H9 (cell line): ENCODE data around the gene CTIF. TPM values are rescaled to one million over a fixed set of nuclear protein-coding genes. Genes with fewer than 3 reads are reported as not detected.

Experiments
- DNase-seq: peaks from one replicate; pipeline ENCODE4 v3.0.0-alpha.2; 2017
- H2AFZ ChIP-seq: one replicate; pipeline ENCODE4 v1.6.1; 2013; ENCODE audit warnings: mild to moderate bottlenecking, low read length, control low read depth, moderate library complexity
- H2AK5ac ChIP-seq: 2 replicates; pipeline ENCODE4 v1.6.1; 2013; ENCODE audit warnings: low read length, control low read depth, mixed read lengths; ENCODE audit not compliant: insufficient read length
- H2BK120ac ChIP-seq: one replicate; pipeline ENCODE4 v1.6.1; 2013; ENCODE audit warnings: low read depth, mild to moderate bottlenecking, low read length, control low read depth, inconsistent platforms; ENCODE audit not compliant: poor library complexity, severe bottlenecking
- H2BK12ac ChIP-seq: 2 replicates; pipeline ENCODE4 v1.6.1; 2013; ENCODE audit warnings: low read length, control low read depth, mixed read lengths, low read depth; ENCODE audit not compliant: insufficient read length
- H2BK15ac ChIP-seq: 2 replicates; pipeline ENCODE4 v1.6.1; 2013; ENCODE audit warnings: low read depth, low read length, control low read depth
- H2BK20ac ChIP-seq: one replicate; pipeline ENCODE4 v1.6.1; 2013; ENCODE audit warnings: low read depth, mild to moderate bottlenecking, low read length, control low read depth, inconsistent platforms; ENCODE audit not compliant: poor library complexity, severe bottlenecking
- H2BK5ac ChIP-seq: 2 replicates; pipeline ENCODE4 v1.6.1; 2013; ENCODE audit warnings: low read length, control low read depth, mixed read lengths; ENCODE audit not compliant: insufficient read length
- H3K14ac ChIP-seq: 2 replicates; pipeline ENCODE4 v1.6.1; 2013; ENCODE audit warnings: low read length, control low read depth; ENCODE audit not compliant: insufficient read depth
- H3K18ac ChIP-seq: 2 replicates; pipeline ENCODE4 v1.6.1; 2013; ENCODE audit warnings: low read depth, mild to moderate bottlenecking, mixed read lengths, low read length, control low read depth; ENCODE audit not compliant: insufficient read length
- H3K23ac ChIP-seq: 2 replicates; pipeline ENCODE4 v1.6.1; 2013; ENCODE audit warnings: low read length, control low read depth, mixed read lengths, low read depth; ENCODE audit not compliant: insufficient read length
- H3K23me2 ChIP-seq: 2 replicates; pipeline ENCODE4 v1.6.1; 2013; ENCODE audit warnings: low read depth, mild to moderate bottlenecking, mixed read lengths, low read length, control low read depth; ENCODE audit not compliant: insufficient read length, poor library complexity, severe bottlenecking
- H3K27ac ChIP-seq: 2 replicates; pipeline ENCODE4 v1.5.1; 2013; ENCODE audit warnings: low read length, control low read depth, mixed read lengths, low read depth; ENCODE audit not compliant: insufficient read length
- H3K27me3 ChIP-seq: 2 replicates; pipeline ENCODE4 v1.6.1; 2013; ENCODE audit warnings: low read length, control low read depth, inconsistent platforms; ENCODE audit not compliant: insufficient read depth
- H3K4ac ChIP-seq: 2 replicates; pipeline ENCODE4 v1.6.1; 2013; ENCODE audit warnings: low read depth, mild to moderate bottlenecking, control low read depth, inconsistent platforms, low read length, moderate library complexity
- H3K4me1 ChIP-seq: 2 replicates; pipeline ENCODE4 v1.6.1; 2013; ENCODE audit warnings: low read length, control low read depth, inconsistent platforms; ENCODE audit not compliant: insufficient read depth
- H3K4me2 ChIP-seq: 2 replicates; pipeline ENCODE4 v1.6.1; 2013; ENCODE audit warnings: low read length, control low read depth, mixed read lengths; ENCODE audit not compliant: insufficient read length, insufficient read depth
- H3K56ac ChIP-seq: 2 replicates; pipeline ENCODE4 v1.6.1; 2013; ENCODE audit warnings: low read depth, mild to moderate bottlenecking, mixed read lengths, low read length, control low read depth; ENCODE audit not compliant: insufficient read length
- H3K79me1 ChIP-seq: 2 replicates; pipeline ENCODE4 v1.6.1; 2013; ENCODE audit warnings: low read depth, mild to moderate bottlenecking, moderate library complexity, low read length, control low read depth, inconsistent platforms; ENCODE audit not compliant: insufficient read depth, poor library complexity, severe bottlenecking
- H3K79me2 ChIP-seq: 2 replicates; pipeline ENCODE4 v1.6.1; 2013; ENCODE audit warnings: low read length, control low read depth, inconsistent platforms; ENCODE audit not compliant: insufficient read depth
- H3K9ac ChIP-seq: 2 replicates; pipeline ENCODE4 v1.6.1; 2013; ENCODE audit warnings: low read length, control low read depth, mixed read lengths; ENCODE audit not compliant: insufficient read length; ENCODE audit errors: extremely low read depth
- H3K9me3 ChIP-seq: one replicate; pipeline ENCODE4 v1.6.1; 2013; ENCODE audit warnings: low read depth, low read length, inconsistent platforms; ENCODE audit not compliant: control insufficient read depth
- H3T11ph ChIP-seq: one replicate; pipeline ENCODE4 v1.6.1; 2013; ENCODE audit warnings: mild to moderate bottlenecking, low read length, control low read depth, inconsistent platforms
- H4K20me1 ChIP-seq: one replicate; pipeline ENCODE4 v1.6.1; 2013; ENCODE audit not compliant: control insufficient read depth, insufficient read length, insufficient read depth
- H4K5ac ChIP-seq: 2 replicates; pipeline ENCODE4 v1.6.1; 2013; ENCODE audit warnings: low read depth, mild to moderate bottlenecking, mixed read lengths, low read length, control low read depth; ENCODE audit not compliant: insufficient read length
- H4K8ac ChIP-seq: replicated peaks from 2 replicates; pipeline ENCODE4 v1.6.1; 2013; ENCODE audit warnings: low read length, control low read depth, mixed read lengths, low read depth; ENCODE audit not compliant: insufficient read length
- H4K91ac ChIP-seq: 2 replicates; pipeline ENCODE4 v1.6.1; 2013; ENCODE audit warnings: low read depth, mild to moderate bottlenecking, moderate library complexity, mixed read lengths, low read length, control low read depth; ENCODE audit not compliant: insufficient read length
- H3K27ac Mint-ChIP-seq, 3 experiments: 2 replicates in 2 of 3; 3 replicates in 1 of 3; pipeline ENCODE4 v1.8.0; 2020 to 2021; ENCODE audit warnings: mixed read lengths in 3 of 3, mild to moderate bottlenecking in 1 of 3, moderate library complexity in 1 of 3
- H3K27me3 Mint-ChIP-seq: 2 replicates; pipeline ENCODE4 v1.8.0; 2021; ENCODE audit warnings: low read depth, mild to moderate bottlenecking, moderate library complexity, mixed read lengths
- H3K36me3 Mint-ChIP-seq, 3 experiments: 2 replicates in 2 of 3; 3 replicates in 1 of 3; pipeline ENCODE4 v1.8.0; 2020 to 2021; ENCODE audit warnings: low read depth in 3 of 3, mixed read lengths in 3 of 3; ENCODE audit not compliant: insufficient read depth in 1 of 3
- H3K4me1 Mint-ChIP-seq, 2 experiments: 2 replicates each; pipeline ENCODE4 v1.8.0; 2020; ENCODE audit warnings: mixed read lengths in 2 of 2
- H3K4me3 Mint-ChIP-seq, 2 experiments: 2 replicates in 1 of 2; 3 replicates in 1 of 2; pipeline ENCODE4 v1.8.0; 2020 to 2021; ENCODE audit warnings: mild to moderate bottlenecking in 2 of 2, mixed read lengths in 2 of 2, moderate library complexity in 1 of 2
- H3K9me3 Mint-ChIP-seq, 2 experiments: 2 replicates in 1 of 2; 3 replicates in 1 of 2; pipeline ENCODE4 v1.8.0; 2020; ENCODE audit warnings: mild to moderate bottlenecking in 2 of 2, mixed read lengths in 2 of 2, moderate library complexity in 1 of 2
- WGBS: extraction: QIAGEN DNeasy Blood & Tissue Kit; methylation state at CpG from one replicate; pipeline ENCODE4 v1.1.7; 2013; ENCODE audit warnings: missing lambda C conversion rate, low lambda C conversion rate, mixed read lengths; ENCODE audit not compliant: insufficient read length; ENCODE audit errors: extremely low coverage; 5-methylcytosine and 5-hydroxymethylcytosine counted together
- total RNA-seq: library from RNA; stranded (reverse); gene quantifications from 2 replicates; pipeline ENCODE4 v1.2.1, GENCODE V29; 2021
- TF ChIP-seq, protein P1 (sequence below): fragments of 200-600 bp; sonication (generic); conservative IDR thresholded peaks from 3 replicates; pipeline ENCODE4 v1.8.0; 2021; ENCODE audit warnings: antibody characterized with exemption, mild to moderate bottlenecking

The CTIF gene
- total RNA-seq, 1 experiment from 2014 or later = 15.8 TPM

DNA sequence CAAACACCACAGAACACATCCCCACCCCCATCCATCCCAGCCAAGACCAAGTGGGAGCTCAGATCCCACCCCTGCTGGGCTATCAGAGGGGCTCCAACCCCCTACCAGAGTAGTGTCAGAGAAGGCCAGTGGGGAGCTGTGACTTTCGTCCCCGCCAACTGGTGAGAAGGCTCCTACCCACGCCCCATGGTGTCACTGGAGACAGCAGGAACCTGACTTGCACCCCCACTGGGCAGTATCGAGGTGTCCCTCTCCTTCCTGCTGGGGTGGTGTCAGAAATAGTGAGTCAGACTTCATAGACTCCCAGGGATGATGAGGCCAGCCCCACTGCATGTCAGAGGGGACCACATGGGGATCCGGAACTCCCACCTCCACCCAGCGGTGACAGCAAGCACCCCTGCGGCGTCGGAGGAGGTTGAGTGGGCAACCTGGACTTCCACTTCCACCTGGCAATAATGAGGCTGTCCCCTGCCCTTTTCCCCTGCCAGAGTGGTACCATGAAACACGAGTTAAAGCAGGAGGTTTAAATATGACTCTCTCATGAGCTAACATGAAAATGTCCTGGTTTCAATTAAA is 106.7 kb downstream of the CTIF start:
- H3T11ph ChIP-seq = no peak overlapping the region
- TF ChIP-seq, protein P1, sequence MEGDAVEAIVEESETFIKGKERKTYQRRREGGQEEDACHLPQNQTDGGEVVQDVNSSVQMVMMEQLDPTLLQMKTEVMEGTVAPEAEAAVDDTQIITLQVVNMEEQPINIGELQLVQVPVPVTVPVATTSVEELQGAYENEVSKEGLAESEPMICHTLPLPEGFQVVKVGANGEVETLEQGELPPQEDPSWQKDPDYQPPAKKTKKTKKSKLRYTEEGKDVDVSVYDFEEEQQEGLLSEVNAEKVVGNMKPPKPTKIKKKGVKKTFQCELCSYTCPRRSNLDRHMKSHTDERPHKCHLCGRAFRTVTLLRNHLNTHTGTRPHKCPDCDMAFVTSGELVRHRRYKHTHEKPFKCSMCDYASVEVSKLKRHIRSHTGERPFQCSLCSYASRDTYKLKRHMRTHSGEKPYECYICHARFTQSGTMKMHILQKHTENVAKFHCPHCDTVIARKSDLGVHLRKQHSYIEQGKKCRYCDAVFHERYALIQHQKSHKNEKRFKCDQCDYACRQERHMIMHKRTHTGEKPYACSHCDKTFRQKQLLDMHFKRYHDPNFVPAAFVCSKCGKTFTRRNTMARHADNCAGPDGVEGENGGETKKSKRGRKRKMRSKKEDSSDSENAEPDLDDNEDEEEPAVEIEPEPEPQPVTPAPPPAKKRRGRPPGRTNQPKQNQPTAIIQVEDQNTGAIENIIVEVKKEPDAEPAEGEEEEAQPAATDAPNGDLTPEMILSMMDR = no peak
- H3K27ac ChIP-seq = no peak overlapping the region
- H2BK20ac ChIP-seq = no peak overlapping the region
- H2BK15ac ChIP-seq = no peak overlapping the region
- no peak overlapping the region for H4K8ac ChIP-seq
- Mint-ChIP-seq H3K9me3 (peaks cover 0 to 5% of the 10 kb centered on the region in 2 experiments; a peak in 3 of 5 replicates), H3K27me3 (no peaks in the 10 kb centered on the region), H3K27ac (no peak overlapping the region), H3K4me3 (no peak overlapping the region), H3K36me3 (peaks cover 6 to 9% (median 6%) of the 10 kb centered on the region in 3 experiments; a peak in 6 of 7 replicates), H3K4me1 (peaks cover 19 to 30% of the 10 kb centered on the region in 2 experiments)
- no peaks in the 10 kb centered on the region for H3K79me1 ChIP-seq
- no peaks in the 10 kb centered on the region for H3K4me1 ChIP-seq
- H3K9me3 ChIP-seq = no peaks in the 10 kb centered on the region
- no peaks in the 10 kb centered on the region for H4K20me1 ChIP-seq
- H3K79me2 ChIP-seq = no peaks in the 10 kb centered on the region
- H3K4me2 ChIP-seq = no peak overlapping the region
- H2BK5ac ChIP-seq = no peak overlapping the region
- H3K18ac ChIP-seq = no peak overlapping the region
- H3K4ac ChIP-seq = no peak overlapping the region
- no peak overlapping the region for H4K5ac ChIP-seq
- H3K9ac ChIP-seq = no peak overlapping the region
- no peak overlapping the region for H3K56ac ChIP-seq
- H4K91ac ChIP-seq = no peak overlapping the region
- H3K23me2 ChIP-seq = no peaks in the 10 kb centered on the region
- no peak overlapping the region; the same call in 1 of the 2 replicates for H3K14ac ChIP-seq
- H2BK120ac ChIP-seq = no peak overlapping the region
- H3K23ac ChIP-seq = no peak overlapping the region
- no peak overlapping the region for H2AFZ ChIP-seq
- H2BK12ac ChIP-seq = no peak overlapping the region
- no CpG with 5 or more reads among the region's 10 CpGs for WGBS
- DNase-seq = no peak
- H2AK5ac ChIP-seq = no peak overlapping the region
- H3K27me3 ChIP-seq = no peaks in the 10 kb centered on the region
